Activated T-cell treated with anti-CD3 and anti-CD28 coated beads, Interleukin-2, amount 50 U/mL, for 24 hours (primary cell): Measurements from ENCODE around the gene PHACTR2.
"Not testable (repeated sequence)": the region's sequence is repeated elsewhere in the genome, so short reads cannot be mapped to it uniquely, and the experiment has no call there.

ENCODE experiments used
- DNase-seq: peaks from one replicate; pipeline ENCODE4 v3.0.0-alpha.2; 2020
- H3K27ac Mint-ChIP-seq: 2 replicates; pipeline ENCODE4 v1.8.0; 2020; ENCODE audit warnings: mild to moderate bottlenecking, mixed read lengths
- H3K27me3 Mint-ChIP-seq: 2 replicates; pipeline ENCODE4 v1.8.0; 2020; ENCODE audit warnings: mixed read lengths
- H3K36me3 Mint-ChIP-seq: 2 replicates; pipeline ENCODE4 v1.8.0; 2020; ENCODE audit warnings: low read depth, mixed read lengths
- H3K4me1 Mint-ChIP-seq: 2 replicates; pipeline ENCODE4 v1.8.0; 2020; ENCODE audit warnings: low read depth, mixed read lengths
- H3K4me3 Mint-ChIP-seq: 2 replicates; pipeline ENCODE4 v1.8.0; 2020; ENCODE audit warnings: mild to moderate bottlenecking, moderate library complexity, mixed read lengths
- H3K9me3 Mint-ChIP-seq: 2 replicates; pipeline ENCODE4 v1.8.0; 2020; ENCODE audit warnings: mixed read lengths

PHACTR2 gene

DNA sequence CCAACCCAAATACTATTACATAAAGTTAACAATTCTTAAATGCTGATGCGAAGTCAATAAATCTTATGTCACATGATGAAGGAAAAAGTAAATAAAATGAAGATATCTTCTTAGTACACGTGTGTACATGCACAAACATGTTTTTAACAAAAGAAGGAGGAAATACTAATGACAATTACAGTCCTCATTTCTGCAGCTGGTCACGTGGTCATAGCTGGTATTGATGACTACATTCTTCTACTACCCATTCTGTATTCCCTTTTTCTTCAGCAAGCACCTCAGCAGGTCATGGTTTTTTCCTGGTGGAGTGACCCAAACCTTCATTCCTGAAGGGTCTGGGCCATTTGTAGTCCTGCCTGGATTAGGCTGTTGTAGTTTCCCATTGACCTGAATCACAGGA is 191.0 kb downstream of the PHACTR2 start:
- Mint-ChIP-seq H3K4me1 (peaks cover 10% of the 10 kb centered on the region), H3K36me3 (peaks cover 34% of the 10 kb centered on the region)
- H3K27me3 Mint-ChIP-seq, H3K4me3 Mint-ChIP-seq, DNase-seq, H3K27ac Mint-ChIP-seq, H3K9me3 Mint-ChIP-seq: not testable (repeated sequence)

DNA sequence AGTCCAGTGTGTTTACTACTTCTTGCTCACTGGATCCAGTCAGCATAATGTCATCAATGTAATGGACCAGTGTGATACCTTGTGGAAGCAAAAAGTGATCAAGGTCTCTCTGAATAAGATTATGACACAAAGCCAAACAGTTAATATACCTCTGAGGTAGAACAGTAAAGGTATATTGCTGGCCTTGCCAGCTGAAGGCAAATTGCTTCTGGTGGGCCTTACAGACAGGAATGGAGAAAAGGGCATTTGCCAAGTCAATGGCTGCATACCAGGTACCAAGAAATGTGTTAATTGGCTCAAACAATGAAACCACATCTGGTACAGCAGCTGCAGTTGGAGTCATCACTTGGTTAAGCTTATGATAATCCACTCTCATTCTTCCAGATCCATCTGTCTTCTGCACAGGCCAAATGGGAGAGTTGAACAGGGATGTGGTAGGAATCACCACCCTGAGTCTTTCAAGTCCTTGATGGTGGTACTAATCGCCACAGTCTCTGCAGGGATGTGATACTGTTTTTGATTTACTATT is 193.5 kb downstream of the PHACTR2 start:
- not testable (repeated sequence) for H3K9me3 Mint-ChIP-seq, H3K4me3 Mint-ChIP-seq
- H3K36me3 Mint-ChIP-seq, result peaks cover 13% of the 10 kb centered on the region

GRCh38 chr6:143872201-143872600 is 194.4 kb downstream of the PHACTR2 start:
- no peaks in the 10 kb centered on the region for H3K27me3 Mint-ChIP-seq
- H3K27ac Mint-ChIP-seq, result no peak overlapping the region
- H3K36me3 Mint-ChIP-seq, result peaks cover 4% of the 10 kb centered on the region
- H3K9me3 Mint-ChIP-seq, result peaks cover 7% of the 10 kb centered on the region
- no peak overlapping the region for H3K4me3 Mint-ChIP-seq
- peaks cover 10% of the 10 kb centered on the region for H3K4me1 Mint-ChIP-seq
- no peak for DNase-seq

More for the DNA sequence above, 193.5 kb downstream of the PHACTR2 start:
- peaks cover 10% of the 10 kb centered on the region for H3K4me1 Mint-ChIP-seq
- DNase-seq, H3K27me3 Mint-ChIP-seq, H3K27ac Mint-ChIP-seq: not testable (repeated sequence)

DNA sequence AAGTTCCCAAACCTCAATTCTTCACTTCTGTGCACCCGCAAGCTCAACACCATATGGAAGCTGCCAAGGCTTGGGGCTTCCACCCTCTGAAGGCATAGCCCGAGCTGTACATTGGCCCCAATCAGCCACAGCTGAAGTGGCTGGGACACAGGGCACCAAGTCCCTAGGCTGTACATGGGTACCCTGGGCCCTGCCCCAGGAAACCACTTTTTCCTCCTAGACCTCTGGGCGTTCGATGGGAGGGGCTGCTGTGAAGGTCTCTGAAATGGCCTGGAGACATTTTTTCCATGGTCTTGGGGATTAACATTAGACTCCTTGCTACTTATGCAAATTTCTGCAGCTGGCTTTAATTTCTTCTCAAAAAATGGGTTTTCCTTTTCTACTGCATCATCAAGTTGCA is 195.8 kb downstream of the PHACTR2 start:
- H3K4me1 Mint-ChIP-seq, result peaks cover 15% of the 10 kb centered on the region
- DNase-seq, H3K9me3 Mint-ChIP-seq, H3K27me3 Mint-ChIP-seq, H3K36me3 Mint-ChIP-seq, H3K4me3 Mint-ChIP-seq, H3K27ac Mint-ChIP-seq: not testable (repeated sequence)

DNA sequence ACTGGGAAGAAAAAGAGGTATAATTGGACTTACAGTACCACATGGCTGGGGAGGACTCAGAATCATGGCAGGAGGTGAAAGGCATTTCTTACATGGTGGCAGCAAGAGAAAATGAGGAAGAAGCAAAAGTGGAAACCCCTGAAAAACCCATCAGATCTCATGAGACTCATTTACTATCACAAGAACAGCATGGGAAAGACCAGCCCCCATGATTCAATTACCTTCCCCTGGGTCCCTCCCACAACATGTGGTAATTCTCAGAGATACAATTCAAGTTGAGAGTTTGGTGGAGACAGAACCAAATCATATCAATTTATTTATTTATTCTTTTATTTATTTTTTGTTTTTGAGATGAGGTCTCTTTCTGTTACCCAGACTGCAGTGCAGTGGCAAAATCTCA is 196.7 kb downstream of the PHACTR2 start:
- H3K36me3 Mint-ChIP-seq, H3K4me3 Mint-ChIP-seq, H3K27ac Mint-ChIP-seq, H3K27me3 Mint-ChIP-seq, DNase-seq: not testable (repeated sequence)
- Mint-ChIP-seq H3K9me3 (peaks cover 11% of the 10 kb centered on the region), H3K4me1 (peaks cover 15% of the 10 kb centered on the region)

DNA sequence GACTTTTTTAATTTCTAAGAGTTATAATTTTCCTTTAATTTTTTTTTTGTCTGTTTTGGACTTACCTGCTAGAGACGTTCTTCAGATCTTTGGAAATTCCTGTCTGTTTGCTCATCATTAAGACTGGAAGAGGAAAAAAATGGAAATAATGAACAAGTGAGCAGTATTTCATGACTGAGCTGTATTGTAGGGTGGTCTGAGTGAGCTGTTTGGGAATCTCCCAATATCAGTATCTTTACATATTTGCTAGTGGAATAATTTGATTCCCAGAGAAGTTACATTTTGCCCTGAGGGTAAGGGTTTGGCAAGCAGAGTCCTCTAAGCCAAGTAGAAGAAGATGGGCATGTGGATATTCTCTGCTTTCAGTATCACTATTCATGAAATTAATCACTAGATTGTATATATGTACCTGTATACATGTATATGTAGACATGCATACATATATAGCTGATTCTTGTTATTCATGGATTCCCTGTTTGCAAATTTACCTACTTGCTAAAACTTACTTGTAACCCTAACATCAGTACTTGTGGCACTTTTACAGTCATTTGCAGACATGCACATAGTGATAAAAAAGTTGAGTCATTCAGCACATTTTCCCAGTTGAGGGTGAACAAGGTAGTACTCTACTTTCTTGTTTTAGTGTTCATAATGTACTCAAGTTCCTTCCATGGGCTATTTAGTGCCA is 200.0 kb downstream of the PHACTR2 start:
- H3K36me3 Mint-ChIP-seq, result peaks cover 3% of the 10 kb centered on the region
- no peak overlapping the region for H3K4me3 Mint-ChIP-seq
- H3K27me3 Mint-ChIP-seq, result no peaks in the 10 kb centered on the region
- H3K4me1 Mint-ChIP-seq, result peaks cover 7% of the 10 kb centered on the region
- peak overlapping the region; percentile 58 for H3K27ac Mint-ChIP-seq
- H3K9me3 Mint-ChIP-seq, result peaks cover 11% of the 10 kb centered on the region
- DNase-seq, result no peak

GRCh38 chr6:143878272-143878760 is 200.6 kb downstream of the PHACTR2 start:
- no peak for DNase-seq
- H3K27ac Mint-ChIP-seq, result peak overlapping the region; percentile 58
- H3K9me3 Mint-ChIP-seq, result peaks cover 11% of the 10 kb centered on the region

GRCh38 chr6:143880412-143880811 is 202.6 kb downstream of the PHACTR2 start:
- Mint-ChIP-seq H3K4me1 (peaks cover 5% of the 10 kb centered on the region), H3K4me3 (no peak overlapping the region), H3K9me3 (peaks cover 11% of the 10 kb centered on the region), H3K27me3 (no peaks in the 10 kb centered on the region), H3K27ac (no peak overlapping the region), H3K36me3 (peaks cover 3% of the 10 kb centered on the region)
- DNase-seq, result no peak

More at GRCh38 chr6:143878272-143878760, 200.6 kb downstream of the PHACTR2 start:
- Mint-ChIP-seq H3K4me3 (no peak overlapping the region), H3K4me1 (peaks cover 5% of the 10 kb centered on the region), H3K36me3 (peaks cover 3% of the 10 kb centered on the region), H3K27me3 (no peaks in the 10 kb centered on the region)
